Measurements from ENCODE around the gene ASGR1. TPM values are rescaled to one million over a fixed set of nuclear protein-coding genes. Genes with fewer than 3 reads are reported as not detected.
A peak's percentile ranks its signal among the peaks of the same experiment; 100 is the strongest.

ASGR1 gene
- total RNA-seq, 2 experiments from 2014 or later: 0.64 to 0.85 TPM

DNA sequence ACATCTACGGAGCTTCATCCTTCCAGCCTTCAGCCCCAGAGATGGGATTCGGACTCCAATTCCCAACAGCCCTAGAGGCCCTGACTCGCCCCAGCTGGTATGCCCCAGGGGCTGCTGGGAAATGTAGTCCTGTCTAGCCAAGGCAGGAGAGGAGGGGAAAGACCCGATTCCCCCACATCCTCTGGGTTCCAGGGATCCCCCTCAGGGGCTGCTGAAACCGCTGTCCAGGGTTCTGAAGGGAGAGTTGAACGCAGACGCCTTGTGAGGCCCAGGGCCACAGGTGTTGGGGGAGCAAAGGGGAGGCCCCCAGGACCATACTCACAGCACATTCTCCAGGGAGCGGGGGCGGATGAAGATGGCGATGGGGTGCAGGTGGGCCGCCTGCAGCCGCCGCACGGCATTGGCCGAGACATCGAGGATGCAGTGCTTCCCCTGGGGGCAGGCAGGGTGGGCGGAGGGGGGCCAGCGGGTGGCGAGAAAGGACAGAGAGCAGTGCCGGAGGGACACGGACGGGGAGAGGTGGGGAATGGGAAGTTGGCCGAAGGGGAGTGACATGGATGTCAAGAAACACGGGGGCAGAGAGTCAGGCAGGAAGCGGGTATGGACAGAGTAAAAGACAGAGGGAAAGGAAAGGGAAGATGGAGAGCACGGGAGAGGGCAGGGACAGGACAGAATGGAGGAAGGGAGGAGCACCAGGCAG, 12.6 kb upstream of the ASGR1 start:
- TF ChIP-seq, protein P1, sequence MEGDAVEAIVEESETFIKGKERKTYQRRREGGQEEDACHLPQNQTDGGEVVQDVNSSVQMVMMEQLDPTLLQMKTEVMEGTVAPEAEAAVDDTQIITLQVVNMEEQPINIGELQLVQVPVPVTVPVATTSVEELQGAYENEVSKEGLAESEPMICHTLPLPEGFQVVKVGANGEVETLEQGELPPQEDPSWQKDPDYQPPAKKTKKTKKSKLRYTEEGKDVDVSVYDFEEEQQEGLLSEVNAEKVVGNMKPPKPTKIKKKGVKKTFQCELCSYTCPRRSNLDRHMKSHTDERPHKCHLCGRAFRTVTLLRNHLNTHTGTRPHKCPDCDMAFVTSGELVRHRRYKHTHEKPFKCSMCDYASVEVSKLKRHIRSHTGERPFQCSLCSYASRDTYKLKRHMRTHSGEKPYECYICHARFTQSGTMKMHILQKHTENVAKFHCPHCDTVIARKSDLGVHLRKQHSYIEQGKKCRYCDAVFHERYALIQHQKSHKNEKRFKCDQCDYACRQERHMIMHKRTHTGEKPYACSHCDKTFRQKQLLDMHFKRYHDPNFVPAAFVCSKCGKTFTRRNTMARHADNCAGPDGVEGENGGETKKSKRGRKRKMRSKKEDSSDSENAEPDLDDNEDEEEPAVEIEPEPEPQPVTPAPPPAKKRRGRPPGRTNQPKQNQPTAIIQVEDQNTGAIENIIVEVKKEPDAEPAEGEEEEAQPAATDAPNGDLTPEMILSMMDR (IDR thresholded peaks at IDR 0.05): no peak
- no peak overlapping the region for H3K27ac ChIP-seq (ENCODE audit: low read depth in 1 of 2, low read length in 2 of 2)
- no peaks in the 10 kb centered on the region for H3K9me3 ChIP-seq (ENCODE audit: control insufficient read depth in 1 of 2, insufficient read depth in 1 of 2, low read length in 2 of 2)
- CTCF ChIA-PET: interaction anchor here (1.4 kb wide), 1 partner anchor 8 kb away, joined by 3 read pairs; no protein-coding TSS in a partner anchor
- intact Hi-C loops (cut with DNase I, micrococcal nuclease): no loop called here
- Mint-ChIP-seq H3K27ac (no peak overlapping the region), H3K9me3 (no peaks in the 10 kb centered on the region), H3K36me3 (ENCODE audit: low read depth) (peaks cover 7% of the 10 kb centered on the region), H3K27me3 (no peaks in the 10 kb centered on the region), H3K4me1 (ENCODE audit: low read depth) (no peaks in the 10 kb centered on the region), H3K4me3 (no peak overlapping the region)
- H3K4me1 ChIP-seq (ENCODE audit: insufficient read depth, low read length): peaks cover 3% of the 10 kb centered on the region
- H3K36me3 ChIP-seq (ENCODE audit: insufficient read depth, low read length): peaks cover 3% of the 10 kb centered on the region
- H3K4me3 ChIP-seq (ENCODE audit: low read length): no peak overlapping the region
- H3K27me3 ChIP-seq (ENCODE audit: control insufficient read depth in 1 of 2, insufficient read depth in 2 of 2, low read length in 2 of 2): no peaks in the 10 kb centered on the region
- peak in 4 of 14 experiments; percentile 20 to 57 (median 28) for DNase-seq
- ATAC-seq (ENCODE audit: poor library complexity): peak; percentile 57
- POLR2A ChIA-PET: no interaction called here

DNA sequence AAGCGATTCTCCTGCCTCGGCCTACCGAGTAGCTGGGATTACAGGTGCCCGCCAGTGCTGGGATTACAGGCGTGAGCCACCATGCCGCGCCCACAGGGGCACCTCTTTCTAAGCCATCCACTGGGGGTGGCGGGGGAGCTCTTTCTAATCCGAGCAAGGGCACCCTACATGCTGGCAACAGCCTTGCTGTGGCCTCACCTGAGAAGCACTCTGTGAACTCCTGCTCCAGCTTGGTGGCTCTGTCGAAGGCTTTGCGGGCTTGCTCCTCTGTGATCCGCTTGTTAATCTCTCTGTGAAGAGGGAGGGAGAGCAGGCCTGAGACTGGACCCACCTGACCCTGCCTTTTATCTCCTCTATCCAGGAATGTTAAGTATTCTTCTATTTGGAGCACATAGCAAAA, 11.9 kb upstream of the ASGR1 start:
- TF ChIP-seq, protein P1 (IDR thresholded peaks at IDR 0.05): no peak
- POLR2A ChIA-PET: no interaction called here
- H3K27ac Mint-ChIP-seq: no peak overlapping the region
- H3K9me3 Mint-ChIP-seq: no peaks in the 10 kb centered on the region
- CTCF ChIA-PET: interaction anchor here (1.4 kb wide), 1 partner anchor 9 kb away, joined by 3 read pairs; no protein-coding TSS in a partner anchor
- Histone ChIP-seq H3K27ac (ENCODE audit: low read depth in 1 of 2, low read length in 2 of 2) (no peak overlapping the region), H3K4me3 (ENCODE audit: low read length) (no peak overlapping the region), H3K36me3 (ENCODE audit: insufficient read depth, low read length) (peaks cover 3% of the 10 kb centered on the region), H3K27me3 (ENCODE audit: control insufficient read depth in 1 of 2, insufficient read depth in 2 of 2, low read length in 2 of 2) (no peaks in the 10 kb centered on the region), H3K9me3 (ENCODE audit: control insufficient read depth in 1 of 2, insufficient read depth in 1 of 2, low read length in 2 of 2) (no peaks in the 10 kb centered on the region), H3K4me1 (ENCODE audit: insufficient read depth, low read length) (peaks cover 3% of the 10 kb centered on the region)
- H3K36me3 Mint-ChIP-seq (ENCODE audit: low read depth): peaks cover 7% of the 10 kb centered on the region
- intact Hi-C loops (cut with DNase I, micrococcal nuclease): no loop called here
- DNase-seq (no peak), ATAC-seq (ENCODE audit: poor library complexity) (no peak)
- H3K4me3 Mint-ChIP-seq: no peak overlapping the region
- H3K27me3 Mint-ChIP-seq: no peaks in the 10 kb centered on the region
- H3K4me1 Mint-ChIP-seq (ENCODE audit: low read depth): no peaks in the 10 kb centered on the region

DNA sequence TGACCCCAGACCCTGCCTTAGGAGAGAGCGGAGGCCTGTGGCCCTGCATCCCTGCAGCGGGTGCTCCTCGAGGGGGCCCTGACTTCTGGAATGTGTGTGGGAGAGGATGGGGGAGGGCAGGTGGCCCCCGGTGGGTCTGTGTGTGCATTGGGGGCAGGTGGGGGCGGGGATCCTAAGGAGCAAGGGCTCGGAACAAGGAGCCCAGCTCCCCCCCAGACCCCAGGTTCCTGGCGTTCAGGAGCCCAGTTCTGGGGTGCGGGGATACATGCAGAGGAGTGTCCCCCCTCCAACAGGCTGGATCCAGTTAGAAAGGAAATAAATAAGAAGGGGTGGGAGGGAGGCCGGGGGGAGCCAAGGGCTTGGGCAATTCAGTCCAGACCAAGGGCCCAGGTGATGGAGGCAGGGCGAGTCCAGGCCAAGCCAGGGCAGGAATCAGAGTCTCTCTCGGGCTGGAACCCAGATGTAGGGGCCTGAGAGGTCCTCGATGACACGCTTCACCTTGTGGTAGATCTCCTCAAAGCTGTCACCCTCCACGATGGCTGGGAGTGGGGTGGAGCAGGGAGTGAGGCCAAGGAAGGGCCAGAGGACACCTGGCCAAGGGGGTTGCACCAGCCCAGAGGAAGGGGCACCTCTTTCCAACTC, 11.2 kb upstream of the ASGR1 start:
- Histone ChIP-seq H3K9me3 (ENCODE audit: control insufficient read depth in 1 of 2, insufficient read depth in 1 of 2, low read length in 2 of 2) (no peaks in the 10 kb centered on the region), H3K4me3 (ENCODE audit: low read length) (no peak overlapping the region), H3K27me3 (ENCODE audit: control insufficient read depth in 1 of 2, insufficient read depth in 2 of 2, low read length in 2 of 2) (no peaks in the 10 kb centered on the region), H3K36me3 (ENCODE audit: insufficient read depth, low read length) (peaks cover 3% of the 10 kb centered on the region), H3K27ac (ENCODE audit: low read depth in 1 of 2, low read length in 2 of 2) (no peak overlapping the region), H3K4me1 (ENCODE audit: insufficient read depth, low read length) (peaks cover 3% of the 10 kb centered on the region)
- Mint-ChIP-seq H3K4me1 (ENCODE audit: low read depth) (no peaks in the 10 kb centered on the region), H3K9me3 (no peaks in the 10 kb centered on the region), H3K27ac (no peak overlapping the region), H3K4me3 (no peak overlapping the region), H3K36me3 (ENCODE audit: low read depth) (peaks cover 6% of the 10 kb centered on the region), H3K27me3 (no peaks in the 10 kb centered on the region)
- no peak for ATAC-seq (ENCODE audit: poor library complexity)
- intact Hi-C loops (cut with DNase I, micrococcal nuclease): no loop called here
- TF ChIP-seq, protein P1 (IDR thresholded peaks at IDR 0.05): no peak
- POLR2A ChIA-PET: no interaction called here
- DNase-seq: no peak
- CTCF ChIA-PET: interaction anchor here (1.4 kb wide), 1 partner anchor 9 kb away, joined by 3 read pairs; no protein-coding TSS in a partner anchor

Measured in CD4-positive, alpha-beta T cell (primary cell).